ENCODE results near the gene SLX9.

GRCh38 chr21:44890338-44890931 is 49.4 kb upstream of the SLX9 start:
- TF ChIP-seq CTCF (conservative IDR thresholded peaks at IDR 0.05 in 1 of 2, IDR thresholded peaks at IDR 0.05 in 1 of 2; ENCODE audit: extremely low read depth in 1 of 2, insufficient read depth in 1 of 2, low read depth in 1 of 2, low read length in 2 of 2) (no peak), EZH2 (IDR thresholded peaks at IDR 0.05; ENCODE audit: borderline replicate concordance, low read length) (no peak)
